GM19238 (cell line): ENCODE data around the gene PMS1.
"Not testable (repeated sequence)": the region's sequence is repeated elsewhere in the genome, so short reads cannot be mapped to it uniquely, and the experiment has no call there.

Source experiments
- DNase-seq: peaks from one replicate; pipeline ENCODE4 v3.0.0; 2011; ENCODE audit warnings: low spot score; ENCODE audit not compliant: insufficient read length

The PMS1 gene

GRCh38 chr2:189860161-189860560 is 75.9 kb downstream of the PMS1 start:
- DNase-seq = no peak

- no peak for DNase-seq
Measured at GRCh38 chr2:189862751-189863150, 78.5 kb downstream of the PMS1 start.

GRCh38 chr2:189865826-189866225 is 81.6 kb downstream of the PMS1 start:
- DNase-seq = no peak

- no peak for DNase-seq
Measured at GRCh38 chr2:189866296-189866695, 82.0 kb downstream of the PMS1 start.

- DNase-seq = no peak
Measured at GRCh38 chr2:189868896-189869295, 84.6 kb downstream of the PMS1 start.

- no peak for DNase-seq
Measured at GRCh38 chr2:189870381-189871085, 86.3 kb downstream of the PMS1 start.

- no peak for DNase-seq
Measured at GRCh38 chr2:189873696-189874095, 89.4 kb downstream of the PMS1 start.

GRCh38 chr2:189874586-189875320 is 90.5 kb downstream of the PMS1 start:
- no peak for DNase-seq

- no peak for DNase-seq
Measured at GRCh38 chr2:189876271-189876670, 92.0 kb downstream of the PMS1 start.

- no peak for DNase-seq
Measured at GRCh38 chr2:189879716-189880081, 95.4 kb downstream of the PMS1 start.

- DNase-seq = no peak
Measured at GRCh38 chr2:189880429-189880828, 96.2 kb downstream of the PMS1 start.

- DNase-seq = no peak
Measured at GRCh38 chr2:189880832-189881492, 96.7 kb downstream of the PMS1 start.

- no peak for DNase-seq
Measured at GRCh38 chr2:189885368-189885767, 101.1 kb downstream of the PMS1 start.

- not testable (repeated sequence) for DNase-seq
Measured at GRCh38 chr2:189892546-189893294, 108.5 kb downstream of the PMS1 start.

GRCh38 chr2:189896809-189897208 is 112.6 kb downstream of the PMS1 start:
- DNase-seq = no peak

GRCh38 chr2:189899101-189899500 is 114.9 kb downstream of the PMS1 start:
- DNase-seq = no peak

GRCh38 chr2:189900726-189901125 is 116.5 kb downstream of the PMS1 start:
- no peak for DNase-seq

- no peak for DNase-seq
Measured at GRCh38 chr2:189901664-189902063, 117.4 kb downstream of the PMS1 start.

- no peak for DNase-seq
Measured at GRCh38 chr2:189913821-189914220, 129.6 kb downstream of the PMS1 start.

GRCh38 chr2:189916651-189917050 is 132.4 kb downstream of the PMS1 start:
- no peak for DNase-seq
